Measurements from ENCODE around the gene PHETA1.

The PHETA1 gene

GRCh38 chr12:111355201-111355925 is 13.5 kb downstream of the PHETA1 start:
- H3K27me3 Mint-ChIP-seq, result peaks cover 16% of the 10 kb centered on the region
- H3K4me1 Mint-ChIP-seq, result peaks cover 5% of the 10 kb centered on the region
- no peaks in the 10 kb centered on the region for H3K36me3 Mint-ChIP-seq
- H3K27ac Mint-ChIP-seq, result no peak overlapping the region
- H3K9me3 Mint-ChIP-seq, result no peaks in the 10 kb centered on the region
- CTCF ChIA-PET, result no interaction called here
- H3K4me3 Mint-ChIP-seq, result no peak overlapping the region
- DNase-seq, result no peak

- no peaks in the 10 kb centered on the region for H3K9me3 Mint-ChIP-seq
- H3K4me1 Mint-ChIP-seq, result peaks cover 2% of the 10 kb centered on the region
- no peak overlapping the region for H3K4me3 Mint-ChIP-seq
- H3K27ac Mint-ChIP-seq, result no peak overlapping the region
- H3K36me3 Mint-ChIP-seq, result no peaks in the 10 kb centered on the region
- CTCF ChIA-PET, result no interaction called here
- no peak for DNase-seq
- H3K27me3 Mint-ChIP-seq, result peaks cover 9% of the 10 kb centered on the region
Measured at GRCh38 chr12:111354511-111354910, 14.4 kb downstream of the PHETA1 start.

- CTCF ChIA-PET, result no interaction called here
- Mint-ChIP-seq H3K27ac (no peak overlapping the region), H3K27me3 (peaks cover 2% of the 10 kb centered on the region), H3K4me3 (no peak overlapping the region), H3K4me1 (no peaks in the 10 kb centered on the region), H3K9me3 (peaks cover 3% of the 10 kb centered on the region), H3K36me3 (no peaks in the 10 kb centered on the region)
- DNase-seq, result no peak
Measured at GRCh38 chr12:111353603-111354295, 15.1 kb downstream of the PHETA1 start.

- Mint-ChIP-seq H3K27me3 (no peaks in the 10 kb centered on the region), H3K27ac (no peak overlapping the region), H3K36me3 (no peaks in the 10 kb centered on the region), H3K9me3 (peaks cover 10% of the 10 kb centered on the region), H3K4me3 (no peak overlapping the region), H3K4me1 (no peaks in the 10 kb centered on the region)
- DNase-seq, result no peak
- CTCF ChIA-PET, result no interaction called here
Measured at GRCh38 chr12:111353026-111353425, 15.9 kb downstream of the PHETA1 start.

- Mint-ChIP-seq H3K9me3 (peaks cover 12% of the 10 kb centered on the region), H3K4me1 (no peaks in the 10 kb centered on the region), H3K36me3 (no peaks in the 10 kb centered on the region), H3K4me3 (no peak overlapping the region), H3K27me3 (no peaks in the 10 kb centered on the region), H3K27ac (no peak overlapping the region)
- no peak for DNase-seq
- CTCF ChIA-PET, result no interaction called here
Measured at GRCh38 chr12:111352296-111352993, 16.4 kb downstream of the PHETA1 start.

GRCh38 chr12:111351026-111351425 is 17.9 kb downstream of the PHETA1 start:
- H3K27ac Mint-ChIP-seq, result no peak overlapping the region
- no peaks in the 10 kb centered on the region for H3K4me1 Mint-ChIP-seq
- H3K36me3 Mint-ChIP-seq, result no peaks in the 10 kb centered on the region
- CTCF ChIA-PET, result no interaction called here
- DNase-seq, result no peak
- no peaks in the 10 kb centered on the region for H3K27me3 Mint-ChIP-seq
- H3K4me3 Mint-ChIP-seq, result no peak overlapping the region
- peaks cover 12% of the 10 kb centered on the region for H3K9me3 Mint-ChIP-seq

- no peak overlapping the region for H3K27ac Mint-ChIP-seq
- DNase-seq, result no peak
- CTCF ChIA-PET, result no interaction called here
- H3K4me3 Mint-ChIP-seq, result no peak overlapping the region
- H3K27me3 Mint-ChIP-seq, result no peaks in the 10 kb centered on the region
- peaks cover 12% of the 10 kb centered on the region for H3K9me3 Mint-ChIP-seq
- no peaks in the 10 kb centered on the region for H3K36me3 Mint-ChIP-seq
- no peaks in the 10 kb centered on the region for H3K4me1 Mint-ChIP-seq
Measured at GRCh38 chr12:111349748-111350520, 19.0 kb downstream of the PHETA1 start.

- peaks cover 12% of the 10 kb centered on the region for H3K9me3 Mint-ChIP-seq
- no peak for DNase-seq
- H3K36me3 Mint-ChIP-seq, result no peaks in the 10 kb centered on the region
- no peaks in the 10 kb centered on the region for H3K4me1 Mint-ChIP-seq
- CTCF ChIA-PET, result no interaction called here
- H3K27ac Mint-ChIP-seq, result no peak overlapping the region
- no peaks in the 10 kb centered on the region for H3K27me3 Mint-ChIP-seq
- H3K4me3 Mint-ChIP-seq, result no peak overlapping the region
Measured at GRCh38 chr12:111349101-111349747, 19.7 kb downstream of the PHETA1 start.

- no peak overlapping the region for H3K27ac Mint-ChIP-seq
- H3K36me3 Mint-ChIP-seq, result no peaks in the 10 kb centered on the region
- H3K27me3 Mint-ChIP-seq, result peaks cover 3% of the 10 kb centered on the region
- H3K9me3 Mint-ChIP-seq, result peaks cover 12% of the 10 kb centered on the region
- no peak for DNase-seq
- CTCF ChIA-PET, result no interaction called here
- H3K4me3 Mint-ChIP-seq, result no peak overlapping the region
- no peaks in the 10 kb centered on the region for H3K4me1 Mint-ChIP-seq
Measured at GRCh38 chr12:111347891-111348644, 20.8 kb downstream of the PHETA1 start.

GRCh38 chr12:111344254-111344875 is 24.5 kb downstream of the PHETA1 start:
- DNase-seq, result no peak
- no peak overlapping the region for H3K4me3 Mint-ChIP-seq
- no peak overlapping the region for H3K27ac Mint-ChIP-seq
- CTCF ChIA-PET, result no interaction called here
- H3K4me1 Mint-ChIP-seq, result no peaks in the 10 kb centered on the region
- H3K27me3 Mint-ChIP-seq, result peaks cover 9% of the 10 kb centered on the region
- peaks cover 12% of the 10 kb centered on the region for H3K9me3 Mint-ChIP-seq
- no peaks in the 10 kb centered on the region for H3K36me3 Mint-ChIP-seq

- no peaks in the 10 kb centered on the region for H3K4me1 Mint-ChIP-seq
- H3K9me3 Mint-ChIP-seq, result peaks cover 4% of the 10 kb centered on the region
- no peak overlapping the region for H3K27ac Mint-ChIP-seq
- CTCF ChIA-PET, result no interaction called here
- H3K27me3 Mint-ChIP-seq, result peaks cover 9% of the 10 kb centered on the region
- no peaks in the 10 kb centered on the region for H3K36me3 Mint-ChIP-seq
- no peak overlapping the region for H3K4me3 Mint-ChIP-seq
- DNase-seq, result no peak
Measured at GRCh38 chr12:111343181-111343580, 25.7 kb downstream of the PHETA1 start.

- DNase-seq, result no peak
- no peaks in the 10 kb centered on the region for H3K36me3 Mint-ChIP-seq
- H3K27me3 Mint-ChIP-seq, result peaks cover 13% of the 10 kb centered on the region
- H3K4me1 Mint-ChIP-seq, result no peaks in the 10 kb centered on the region
- CTCF ChIA-PET, result interaction anchor here (0.6 kb wide), 1 partner anchor 476 kb away, joined by 3 read pairs; no protein-coding TSS in a partner anchor
- H3K9me3 Mint-ChIP-seq, result no peaks in the 10 kb centered on the region
- no peak overlapping the region for H3K4me3 Mint-ChIP-seq
- no peak overlapping the region for H3K27ac Mint-ChIP-seq
Measured at GRCh38 chr12:111342376-111342775, 26.5 kb downstream of the PHETA1 start.

- Mint-ChIP-seq H3K27me3 (peaks cover 13% of the 10 kb centered on the region), H3K36me3 (no peaks in the 10 kb centered on the region), H3K4me1 (no peaks in the 10 kb centered on the region), H3K9me3 (no peaks in the 10 kb centered on the region), H3K27ac (no peak overlapping the region), H3K4me3 (no peak overlapping the region)
- no peak for DNase-seq
- CTCF ChIA-PET, result no interaction called here
Measured at GRCh38 chr12:111341426-111342065, 27.3 kb downstream of the PHETA1 start.

Data from activated naive CD4-positive, alpha-beta T cell treated with anti-CD3 and anti-CD28 coated beads, Interleukin-2, amount 10 ng/mL, durations not matched to agents 7 days and 5 days (primary cell).